Measurements from ENCODE around the gene FNDC3B. TPM values are rescaled to one million over a fixed set of nuclear protein-coding genes. Genes with fewer than 3 reads are reported as not detected.

FNDC3B gene
- total and polyA plus RNA-seq, 2 donors (not counting 1 experiment from before 2014, with no cell fraction given): 1.2 to 9.2 TPM

DNA sequence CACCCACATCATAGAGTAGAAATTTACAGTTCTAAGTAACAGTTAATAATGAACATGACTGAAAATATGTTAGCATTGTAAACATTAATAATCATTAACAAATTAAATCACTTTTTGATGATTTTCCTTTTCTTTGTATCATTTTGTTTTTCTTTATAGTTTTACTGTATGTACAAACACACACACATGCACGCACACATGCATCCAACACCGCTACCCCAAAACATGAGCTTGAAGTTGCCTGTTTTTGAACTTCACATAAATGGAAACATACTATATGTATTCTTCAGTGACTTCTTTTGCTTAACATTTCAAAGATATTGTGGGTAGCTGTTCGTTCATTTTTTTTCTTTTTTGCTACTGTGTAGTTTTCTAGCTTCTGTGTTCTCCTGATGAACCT lies 123.9 kb downstream of the FNDC3B start:
- ATAC-seq (ENCODE audit: low read depth) (no peak), DNase-seq (no peak)
- Histone ChIP-seq H3K4me1 (ENCODE audit: control insufficient read depth in 2 of 2, insufficient read depth in 2 of 2, low read length in 2 of 2) (no peaks in the 10 kb centered on the region), H3K4me2 (replicated peaks; ENCODE audit: low read depth, low read length, poor library complexity, severe bottlenecking) (no peak overlapping the region), H3K9ac (ENCODE audit: low read length) (no peak overlapping the region), H3K79me2 (ENCODE audit: control insufficient read depth, insufficient read depth, low read length) (no peaks in the 10 kb centered on the region), H3K27me3 (replicated peaks in 1 of 4; ENCODE audit: control extremely low read depth in 1 of 4, control insufficient read depth in 3 of 4, insufficient read depth in 4 of 4, low read length in 3 of 4) (no peaks in the 10 kb centered on the region), H3K27ac (ENCODE audit: low read length in 2 of 2) (no peak overlapping the region), H3K36me3 (replicated peaks in 1 of 2; ENCODE audit: control extremely low read depth in 1 of 2, control insufficient read depth in 1 of 2, extremely low read depth in 1 of 2, insufficient read depth in 2 of 2, low read length in 1 of 2) (no peaks in the 10 kb centered on the region), H3K9me3 (ENCODE audit: control extremely low read depth in 1 of 3, control insufficient read depth in 2 of 3, insufficient read depth in 1 of 3, low read length in 2 of 3) (no peaks in the 10 kb centered on the region), H2AFZ (ENCODE audit: insufficient read depth, low read depth, low read length, poor library complexity, severe bottlenecking) (no peak overlapping the region), H4K20me1 (ENCODE audit: control insufficient read depth, insufficient read depth, low read length, poor library complexity, severe bottlenecking) (no peaks in the 10 kb centered on the region), H3K4me3 (ENCODE audit: control extremely low read depth in 1 of 5, extremely low read depth in 1 of 5, insufficient read depth in 1 of 5, low read depth in 2 of 5, low read length in 4 of 5) (no peak overlapping the region)
- ChIA-PET POLR2A (no interaction called here), CTCF (no interaction called here)
- H3K4me3 Mint-ChIP-seq: no peak overlapping the region
- no peaks in the 10 kb centered on the region for H3K4me1 Mint-ChIP-seq
- no peaks in the 10 kb centered on the region for H3K27me3 Mint-ChIP-seq
- intact Hi-C loops (cut with micrococcal nuclease): no loop called here
- WGBS (ENCODE audit: insufficient coverage): no CpG with 5 or more reads among the region's 3 CpGs
- H3K27ac Mint-ChIP-seq: no peak overlapping the region
- no peaks in the 10 kb centered on the region for H3K9me3 Mint-ChIP-seq (ENCODE audit: insufficient read depth)
- no peak for TF ChIP-seq EZH2 (IDR thresholded peaks at IDR 0.05; ENCODE audit: borderline replicate concordance, insufficient read depth, low read depth, low read length, poor library complexity, severe bottlenecking)
- TF ChIP-seq, protein P1, sequence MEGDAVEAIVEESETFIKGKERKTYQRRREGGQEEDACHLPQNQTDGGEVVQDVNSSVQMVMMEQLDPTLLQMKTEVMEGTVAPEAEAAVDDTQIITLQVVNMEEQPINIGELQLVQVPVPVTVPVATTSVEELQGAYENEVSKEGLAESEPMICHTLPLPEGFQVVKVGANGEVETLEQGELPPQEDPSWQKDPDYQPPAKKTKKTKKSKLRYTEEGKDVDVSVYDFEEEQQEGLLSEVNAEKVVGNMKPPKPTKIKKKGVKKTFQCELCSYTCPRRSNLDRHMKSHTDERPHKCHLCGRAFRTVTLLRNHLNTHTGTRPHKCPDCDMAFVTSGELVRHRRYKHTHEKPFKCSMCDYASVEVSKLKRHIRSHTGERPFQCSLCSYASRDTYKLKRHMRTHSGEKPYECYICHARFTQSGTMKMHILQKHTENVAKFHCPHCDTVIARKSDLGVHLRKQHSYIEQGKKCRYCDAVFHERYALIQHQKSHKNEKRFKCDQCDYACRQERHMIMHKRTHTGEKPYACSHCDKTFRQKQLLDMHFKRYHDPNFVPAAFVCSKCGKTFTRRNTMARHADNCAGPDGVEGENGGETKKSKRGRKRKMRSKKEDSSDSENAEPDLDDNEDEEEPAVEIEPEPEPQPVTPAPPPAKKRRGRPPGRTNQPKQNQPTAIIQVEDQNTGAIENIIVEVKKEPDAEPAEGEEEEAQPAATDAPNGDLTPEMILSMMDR (IDR thresholded peaks at IDR 0.05): no peak

DNA sequence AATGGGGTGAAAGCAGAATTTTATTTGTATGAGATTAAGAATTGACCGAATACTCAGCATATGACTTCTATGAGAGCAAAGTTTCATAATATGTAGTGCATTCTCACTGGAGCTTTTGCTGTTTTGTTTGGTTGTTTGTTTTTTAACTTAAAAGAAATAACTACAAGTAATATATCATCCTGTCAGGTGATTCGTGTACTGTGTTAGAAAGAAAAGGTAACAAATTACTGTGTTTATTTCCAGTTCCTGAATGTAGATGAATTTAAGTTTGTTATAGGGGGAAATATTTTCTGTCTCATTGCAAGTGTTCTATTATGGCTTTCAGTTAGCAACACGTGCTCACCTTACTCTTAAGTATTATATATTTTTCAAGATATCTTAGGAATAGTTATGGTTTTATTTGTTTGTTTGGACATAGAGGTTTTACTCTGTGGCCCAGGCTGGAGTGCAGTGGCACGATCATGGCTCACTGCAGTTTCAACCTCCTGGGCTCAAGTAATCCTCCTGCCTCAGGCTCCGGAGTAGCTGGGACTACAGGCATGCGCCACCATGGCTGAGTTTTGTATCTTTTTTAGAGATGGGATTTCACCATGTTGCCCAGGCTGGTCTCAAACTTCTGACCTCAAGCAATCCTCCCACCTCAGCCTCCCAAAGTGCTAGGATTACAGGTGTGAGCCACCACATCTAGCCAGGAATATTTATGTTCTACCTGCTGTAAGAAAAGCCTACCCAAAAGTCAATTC lies 125.4 kb downstream of the FNDC3B start:
- 100% methylated on average over 2 of the region's 6 CpGs for WGBS (ENCODE audit: insufficient coverage)

More for the DNA sequence above, 125.4 kb downstream of the FNDC3B start:
- intact Hi-C loops (cut with micrococcal nuclease): no loop called here
- Histone ChIP-seq H3K4me3 (ENCODE audit: control extremely low read depth in 1 of 5, extremely low read depth in 1 of 5, insufficient read depth in 1 of 5, low read depth in 2 of 5, low read length in 4 of 5) (no peak overlapping the region), H3K27me3 (replicated peaks in 1 of 4; ENCODE audit: control extremely low read depth in 1 of 4, control insufficient read depth in 3 of 4, insufficient read depth in 4 of 4, low read length in 3 of 4) (no peaks in the 10 kb centered on the region), H3K27ac (ENCODE audit: low read length in 2 of 2) (no peak overlapping the region), H4K20me1 (ENCODE audit: control insufficient read depth, insufficient read depth, low read length, poor library complexity, severe bottlenecking) (no peaks in the 10 kb centered on the region), H3K4me1 (ENCODE audit: control insufficient read depth in 2 of 2, insufficient read depth in 2 of 2, low read length in 2 of 2) (no peaks in the 10 kb centered on the region), H3K9me3 (ENCODE audit: control extremely low read depth in 1 of 3, control insufficient read depth in 2 of 3, insufficient read depth in 1 of 3, low read length in 2 of 3) (no peaks in the 10 kb centered on the region), H3K79me2 (ENCODE audit: control insufficient read depth, insufficient read depth, low read length) (no peaks in the 10 kb centered on the region), H3K4me2 (replicated peaks; ENCODE audit: low read depth, low read length, poor library complexity, severe bottlenecking) (no peak overlapping the region), H3K36me3 (replicated peaks in 1 of 2; ENCODE audit: control extremely low read depth in 1 of 2, control insufficient read depth in 1 of 2, extremely low read depth in 1 of 2, insufficient read depth in 2 of 2, low read length in 1 of 2) (no peaks in the 10 kb centered on the region), H3K9ac (ENCODE audit: low read length) (no peak overlapping the region), H2AFZ (ENCODE audit: insufficient read depth, low read depth, low read length, poor library complexity, severe bottlenecking) (no peak overlapping the region)
- no peak overlapping the region for H3K27ac Mint-ChIP-seq
- H3K4me1 Mint-ChIP-seq: no peaks in the 10 kb centered on the region
- TF ChIP-seq, protein P1 (IDR thresholded peaks at IDR 0.05): no peak
- no peak for TF ChIP-seq EZH2 (IDR thresholded peaks at IDR 0.05; ENCODE audit: borderline replicate concordance, insufficient read depth, low read depth, low read length, poor library complexity, severe bottlenecking)
- POLR2A ChIA-PET: no interaction called here
- no peaks in the 10 kb centered on the region for H3K9me3 Mint-ChIP-seq (ENCODE audit: insufficient read depth)
- CTCF ChIA-PET: no interaction called here
- H3K4me3 Mint-ChIP-seq: no peak overlapping the region
- H3K27me3 Mint-ChIP-seq: no peaks in the 10 kb centered on the region
- ATAC-seq (ENCODE audit: low read depth) (no peak), DNase-seq (no peak)

Data from B cell (primary cell).